ENCODE results near the gene MT1G.
"Not testable (repeated sequence)": the region's sequence is repeated elsewhere in the genome, so short reads cannot be mapped to it uniquely, and the experiment has no call there.

The MT1G gene

GRCh38 chr16:56679818-56680217, 12.0 kb upstream of the MT1G start:
- Mint-ChIP-seq H3K36me3 (ENCODE audit: low read depth) (no peaks in the 10 kb centered on the region), H3K27ac (no peak overlapping the region), H3K9me3 (no peaks in the 10 kb centered on the region), H3K27me3 (peaks cover 44% of the 10 kb centered on the region), H3K4me1 (ENCODE audit: low read depth) (peaks cover 44% of the 10 kb centered on the region), H3K4me3 (no peak overlapping the region)
- intact Hi-C loops (cut with micrococcal nuclease) = no loop called here

- intact Hi-C loops (cut with micrococcal nuclease) = no loop called here
- Mint-ChIP-seq H3K4me1 (ENCODE audit: low read depth) (peaks cover 46% of the 10 kb centered on the region), H3K36me3 (ENCODE audit: low read depth) (no peaks in the 10 kb centered on the region), H3K27me3 (peaks cover 49% of the 10 kb centered on the region), H3K9me3 (no peaks in the 10 kb centered on the region), H3K4me3 (no peak overlapping the region), H3K27ac (no peak overlapping the region)
These were observed 11.3 kb upstream of the MT1G start for GRCh38 chr16:56679078-56679730.

- H3K4me3 Mint-ChIP-seq = no peak overlapping the region
- intact Hi-C loops (cut with micrococcal nuclease) = no loop called here
- H3K4me1 Mint-ChIP-seq (ENCODE audit: low read depth) = peaks cover 34% of the 10 kb centered on the region
- H3K27me3 Mint-ChIP-seq = peaks cover 66% of the 10 kb centered on the region
- H3K27ac Mint-ChIP-seq = no peak overlapping the region
- H3K36me3 Mint-ChIP-seq (ENCODE audit: low read depth) = no peaks in the 10 kb centered on the region
- no peaks in the 10 kb centered on the region for H3K9me3 Mint-ChIP-seq
These were observed 9.6 kb upstream of the MT1G start for GRCh38 chr16:56677474-56677873.

- no peaks in the 10 kb centered on the region for H3K36me3 Mint-ChIP-seq (ENCODE audit: low read depth)
- intact Hi-C loops (cut with micrococcal nuclease) = no loop called here
- H3K9me3 Mint-ChIP-seq = no peaks in the 10 kb centered on the region
- no peak overlapping the region for H3K27ac Mint-ChIP-seq
- peaks cover 71% of the 10 kb centered on the region for H3K27me3 Mint-ChIP-seq
- H3K4me1 Mint-ChIP-seq (ENCODE audit: low read depth) = peaks cover 25% of the 10 kb centered on the region
- H3K4me3 Mint-ChIP-seq = no peak overlapping the region
These were observed 7.9 kb upstream of the MT1G start for GRCh38 chr16:56675685-56676210.

- H3K9me3 Mint-ChIP-seq; intact Hi-C loops (cut with micrococcal nuclease); H3K36me3 Mint-ChIP-seq (ENCODE audit: low read depth); H3K27ac Mint-ChIP-seq; H3K4me3 Mint-ChIP-seq: not testable (repeated sequence)
- Mint-ChIP-seq H3K4me1 (ENCODE audit: low read depth) (peaks cover 33% of the 10 kb centered on the region), H3K27me3 (peaks cover 83% of the 10 kb centered on the region)
These were observed 6.7 kb upstream of the MT1G start for GRCh38 chr16:56674570-56674969.

- Mint-ChIP-seq H3K4me1 (ENCODE audit: low read depth) (peaks cover 40% of the 10 kb centered on the region), H3K27me3 (peaks cover 88% of the 10 kb centered on the region), H3K9me3 (no peaks in the 10 kb centered on the region), H3K27ac (no peak overlapping the region), H3K36me3 (ENCODE audit: low read depth) (no peaks in the 10 kb centered on the region), H3K4me3 (no peak overlapping the region)
- intact Hi-C loops (cut with micrococcal nuclease) = no loop called here
These were observed 6.1 kb upstream of the MT1G start for GRCh38 chr16:56673921-56674320.

GRCh38 chr16:56672761-56673536, 5.1 kb upstream of the MT1G start:
- intact Hi-C loops (cut with micrococcal nuclease) = no loop called here
- Mint-ChIP-seq H3K36me3 (ENCODE audit: low read depth) (no peaks in the 10 kb centered on the region), H3K27me3 (peaks cover 90% of the 10 kb centered on the region), H3K27ac (no peak overlapping the region), H3K4me3 (no peak overlapping the region), H3K4me1 (ENCODE audit: low read depth) (peaks cover 48% of the 10 kb centered on the region), H3K9me3 (no peaks in the 10 kb centered on the region)

GRCh38 chr16:56672171-56672570, 4.3 kb upstream of the MT1G start:
- H3K27ac Mint-ChIP-seq; intact Hi-C loops (cut with micrococcal nuclease); H3K9me3 Mint-ChIP-seq; H3K4me3 Mint-ChIP-seq; H3K36me3 Mint-ChIP-seq (ENCODE audit: low read depth): not testable (repeated sequence)
- H3K4me1 Mint-ChIP-seq (ENCODE audit: low read depth) = peaks cover 55% of the 10 kb centered on the region
- H3K27me3 Mint-ChIP-seq = peaks cover 92% of the 10 kb centered on the region

GRCh38 chr16:56671691-56672090, 3.8 kb upstream of the MT1G start:
- H3K27me3 Mint-ChIP-seq = peaks cover 92% of the 10 kb centered on the region
- intact Hi-C loops (cut with micrococcal nuclease) = not testable (repeated sequence)

GRCh38 chr16:56670620-56670934, 2.7 kb upstream of the MT1G start:
- H3K27me3 Mint-ChIP-seq = peaks cover 89% of the 10 kb centered on the region
- H3K4me1 Mint-ChIP-seq (ENCODE audit: low read depth) = peaks cover 46% of the 10 kb centered on the region
- H3K27ac Mint-ChIP-seq = no peak overlapping the region
- no peaks in the 10 kb centered on the region for H3K9me3 Mint-ChIP-seq
- H3K4me3 Mint-ChIP-seq = no peak overlapping the region
- H3K36me3 Mint-ChIP-seq (ENCODE audit: low read depth) = no peaks in the 10 kb centered on the region
- intact Hi-C loops (cut with micrococcal nuclease) = no loop called here

More at GRCh38 chr16:56671691-56672090, 3.8 kb upstream of the MT1G start:
- not testable (repeated sequence) for H3K36me3 Mint-ChIP-seq (ENCODE audit: low read depth); H3K27ac Mint-ChIP-seq; H3K4me3 Mint-ChIP-seq; H3K9me3 Mint-ChIP-seq
- peaks cover 55% of the 10 kb centered on the region for H3K4me1 Mint-ChIP-seq (ENCODE audit: low read depth)

GRCh38 chr16:56669840-56670619, 2.2 kb upstream of the MT1G start:
- H3K36me3 Mint-ChIP-seq (ENCODE audit: low read depth) = no peaks in the 10 kb centered on the region
- no peaks in the 10 kb centered on the region for H3K9me3 Mint-ChIP-seq
- peaks cover 41% of the 10 kb centered on the region for H3K4me1 Mint-ChIP-seq (ENCODE audit: low read depth)
- intact Hi-C loops (cut with micrococcal nuclease) = no loop called here
- H3K27me3 Mint-ChIP-seq = peaks cover 89% of the 10 kb centered on the region
- H3K27ac Mint-ChIP-seq = no peak overlapping the region
- H3K4me3 Mint-ChIP-seq = no peak overlapping the region

GRCh38 chr16:56669005-56669839, 1.4 kb upstream of the MT1G start, which contains the start of gene MT1H:
Gene MT1H, plus strand, starts transcription at chr16:56669814. Its CDS starts 71 bp downstream, at chr16:56669885.
- peaks cover 37% of the 10 kb centered on the region for H3K4me1 Mint-ChIP-seq (ENCODE audit: low read depth)
- no peak within 1 kb of the TSS for H3K4me3 Mint-ChIP-seq
- no peaks in the 10 kb centered on the region for H3K36me3 Mint-ChIP-seq (ENCODE audit: low read depth)
- H3K27ac Mint-ChIP-seq = no peak within 1 kb of the TSS
- intact Hi-C loops (cut with micrococcal nuclease) = no loop called here
- peaks cover 90% of the 10 kb centered on the region for H3K27me3 Mint-ChIP-seq
- no peaks in the 10 kb centered on the region for H3K9me3 Mint-ChIP-seq

Measured in dendritic cell treated with granulocyte-macrophage colony-stimulating factor and Interleukin-4, amounts not matched to agents 40 ng/mL and 50 ng/mL, for 4 days (primary cell).